ENCODE results near the gene PRKG1. TPM values are rescaled to one million over a fixed set of nuclear protein-coding genes. Genes with fewer than 3 reads are reported as not detected.

PRKG1 gene
- polyA plus RNA-seq, 3 donors = not detected

- H3K27ac Mint-ChIP-seq = no peak overlapping the region
- Histone ChIP-seq H3K27me3 (ENCODE audit: control insufficient read depth in 2 of 2, insufficient read depth in 2 of 2, low read length in 2 of 2) (no peaks in the 10 kb centered on the region), H3K36me3 (replicated peaks in 1 of 2; ENCODE audit: control insufficient read depth in 1 of 2, insufficient read depth in 2 of 2, low read length in 2 of 2) (no peaks in the 10 kb centered on the region), H3K4me3 (replicated peaks in 1 of 3; ENCODE audit: low read depth in 2 of 3, low read length in 3 of 3) (no peak overlapping the region), H3K4me1 (ENCODE audit: control insufficient read depth in 1 of 2, insufficient read depth in 2 of 2, low read length in 2 of 2) (no peaks in the 10 kb centered on the region), H3K9ac (ENCODE audit: insufficient read depth, low read length, poor library complexity, severe bottlenecking) (no peak overlapping the region), H3K27ac (ENCODE audit: low read depth in 1 of 2, low read length in 2 of 2) (no peak overlapping the region), H4K20me1 (ENCODE audit: insufficient read depth, low read length) (no peaks in the 10 kb centered on the region), H3K4me2 (replicated peaks; ENCODE audit: extremely low read depth, low read length, poor library complexity, severe bottlenecking) (no peak overlapping the region), H2AFZ (ENCODE audit: insufficient read depth, low read depth, low read length, poor library complexity, severe bottlenecking) (no peak overlapping the region), H3K9me3 (replicated peaks in 1 of 2; ENCODE audit: control insufficient read depth in 1 of 2, insufficient read depth in 1 of 2, low read length in 2 of 2) (no peaks in the 10 kb centered on the region), H3K79me2 (ENCODE audit: insufficient read depth, low read length) (no peaks in the 10 kb centered on the region)
- H3K4me1 Mint-ChIP-seq = no peaks in the 10 kb centered on the region
- peaks cover 0 to 4% (median 3%) of the 10 kb centered on the region in 3 donors for H3K27me3 Mint-ChIP-seq (ENCODE audit: low read depth in 3 of 3)
- H3K9me3 Mint-ChIP-seq = no peaks in the 10 kb centered on the region
- intact Hi-C loops (cut with micrococcal nuclease) = loop anchor here in 1 of 2 donors (10.0 kb wide), 1 partner anchor 942 kb away; no protein-coding TSS in a partner anchor
- no peak overlapping the region for H3K4me3 Mint-ChIP-seq
- H3K36me3 Mint-ChIP-seq = no peaks in the 10 kb centered on the region
- TF ChIP-seq CTCF (IDR thresholded peaks at IDR 0.05) = no peak
- DNase-seq = no peak
Observed at GRCh38 chr10:51956822-51957221, 882.5 kb downstream of the PRKG1 start.

DNA sequence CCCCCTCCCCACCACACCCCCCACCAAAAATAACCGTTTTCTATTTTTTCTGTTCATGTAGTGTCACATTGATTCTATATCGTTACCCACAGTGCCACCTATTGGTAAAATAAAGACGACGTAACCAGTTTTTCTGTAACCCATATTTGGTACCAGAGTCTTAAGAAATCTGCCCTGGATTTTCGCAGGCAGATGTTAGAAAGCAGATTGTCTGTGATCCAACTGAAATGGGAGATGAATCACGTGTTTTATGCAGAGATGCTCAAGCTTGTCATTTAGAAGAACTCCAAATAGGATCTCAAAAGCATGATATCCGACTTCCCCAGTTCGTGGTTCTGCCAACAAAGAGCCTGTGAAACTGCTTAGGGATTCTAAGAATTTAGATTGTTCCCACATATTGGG lies 886.2 kb downstream of the PRKG1 start:
- peak; percentile 42 for TF ChIP-seq CTCF (IDR thresholded peaks at IDR 0.05)
- no peaks in the 10 kb centered on the region for H3K36me3 ChIP-seq (replicated peaks in 1 of 2; ENCODE audit: control insufficient read depth in 1 of 2, insufficient read depth in 2 of 2, low read length in 2 of 2)
- DNase-seq = no peak
- no peaks in the 10 kb centered on the region for H3K9me3 ChIP-seq (replicated peaks in 1 of 2; ENCODE audit: control insufficient read depth in 1 of 2, insufficient read depth in 1 of 2, low read length in 2 of 2)
- no peak overlapping the region for H3K27ac Mint-ChIP-seq
- no peak overlapping the region for H3K9ac ChIP-seq (ENCODE audit: insufficient read depth, low read length, poor library complexity, severe bottlenecking)
- H3K27me3 ChIP-seq (ENCODE audit: control insufficient read depth in 2 of 2, insufficient read depth in 2 of 2, low read length in 2 of 2) = no peaks in the 10 kb centered on the region
- no peak overlapping the region for H3K27ac ChIP-seq (ENCODE audit: low read depth in 1 of 2, low read length in 2 of 2)
- no peaks in the 10 kb centered on the region for H3K79me2 ChIP-seq (ENCODE audit: insufficient read depth, low read length)
- no peaks in the 10 kb centered on the region for H3K36me3 Mint-ChIP-seq
- WGBS (ENCODE audit: insufficient coverage) = 28% methylated on average over 3 of the region's 8 CpGs
- intact Hi-C loops (cut with micrococcal nuclease) = no loop called here
- H4K20me1 ChIP-seq (ENCODE audit: insufficient read depth, low read length) = no peaks in the 10 kb centered on the region
- no peak overlapping the region for H3K4me3 Mint-ChIP-seq
- H2AFZ ChIP-seq (ENCODE audit: insufficient read depth, low read depth, low read length, poor library complexity, severe bottlenecking) = no peak overlapping the region
- no peak overlapping the region for H3K4me2 ChIP-seq (replicated peaks; ENCODE audit: extremely low read depth, low read length, poor library complexity, severe bottlenecking)
- H3K4me1 Mint-ChIP-seq = no peaks in the 10 kb centered on the region
- no peaks in the 10 kb centered on the region for H3K9me3 Mint-ChIP-seq
- H3K4me3 ChIP-seq (replicated peaks in 1 of 3; ENCODE audit: low read depth in 2 of 3, low read length in 3 of 3) = no peak overlapping the region
- no peaks in the 10 kb centered on the region for H3K4me1 ChIP-seq (ENCODE audit: control insufficient read depth in 1 of 2, insufficient read depth in 2 of 2, low read length in 2 of 2)
- H3K27me3 Mint-ChIP-seq (ENCODE audit: low read depth in 3 of 3) = peaks cover 2 to 5% (median 4%) of the 10 kb centered on the region in 3 donors
